Loucy (cell line): ENCODE results near the gene HMX3.

ENCODE experiments used
- CTCF ChIP-seq: fragments of 200-600 bp; sonication (generic); conservative IDR thresholded peaks from 2 replicates; pipeline ENCODE4 v1.5.1; 2014; ENCODE audit warnings: mild to moderate bottlenecking, antibody characterized with exemption, low read length
- EZH2phosphoT487 ChIP-seq: fragments of 200-600 bp; IDR thresholded peaks from 2 replicates; pipeline ENCODE4 v1.6.1; 2018; ENCODE audit warnings: antibody characterized with exemption, mild to moderate bottlenecking, moderate library complexity, borderline replicate concordance

- no peak for TF ChIP-seq CTCF
- TF ChIP-seq EZH2phosphoT487, result no peak
Observed at GRCh38 chr10:123180101-123181090, 44.6 kb downstream of the HMX3 start.
